LHCN-M2 (cell line): Measurements from ENCODE around the gene ERP44. TPM values are rescaled to one million over a fixed set of nuclear protein-coding genes. Genes with fewer than 3 reads are reported as not detected.
A peak's percentile ranks its signal among the peaks of the same experiment; 100 is the strongest.
"Not testable (repeated sequence)": the region's sequence is repeated elsewhere in the genome, so short reads cannot be mapped to it uniquely, and the experiment has no call there.

Experiments used
- DNase-seq: peaks from one replicate; pipeline ENCODE4 v3.0.0-alpha.2; 2012; ENCODE audit warnings: low read depth
- total RNA-seq: library from RNA; depleted of rRNA; stranded (reverse); fragments of >200 nt; gene quantifications from 2 replicates; pipeline ENCODE4 v1.2.3, GENCODE V29; 2014

The ERP44 gene
- total RNA-seq, 1 experiment from 2014 or later = 13.9 TPM

- no peak for DNase-seq
Observed at GRCh38 chr9:100100146-100100667, 1.4 kb upstream of the ERP44 start.

- DNase-seq = no peak
Observed at GRCh38 chr9:100099722-100100042, 882 bp upstream of the ERP44 start.

- DNase-seq = peak; percentile 62
Observed at GRCh38 chr9:100098046-100098886, 534 bp downstream of the ERP44 start.

GRCh38 chr9:100096378-100096916, 2.4 kb downstream of the ERP44 start:
- DNase-seq = no peak

- not testable (repeated sequence) for DNase-seq
Observed at GRCh38 chr9:100094411-100094810, 4.4 kb downstream of the ERP44 start.

GRCh38 chr9:100092066-100092465, 6.7 kb downstream of the ERP44 start:
- no peak for DNase-seq

- DNase-seq = no peak
Observed at GRCh38 chr9:100091650-100092049, 7.2 kb downstream of the ERP44 start.

- no peak for DNase-seq
Observed at GRCh38 chr9:100090880-100091279, 7.9 kb downstream of the ERP44 start.

GRCh38 chr9:100088202-100088601, 10.6 kb downstream of the ERP44 start:
- no peak for DNase-seq

- peak; percentile 49 for DNase-seq
Observed at GRCh38 chr9:100087218-100087617, 11.6 kb downstream of the ERP44 start.

GRCh38 chr9:100086097-100086635, 12.6 kb downstream of the ERP44 start:
- no peak for DNase-seq

GRCh38 chr9:100084734-100085133, 14.1 kb downstream of the ERP44 start:
- no peak for DNase-seq

- DNase-seq = no peak
Observed at GRCh38 chr9:100084128-100084453, 14.7 kb downstream of the ERP44 start.

- no peak for DNase-seq
Observed at GRCh38 chr9:100083448-100084127, 15.2 kb downstream of the ERP44 start.

GRCh38 chr9:100082782-100083181, 16.0 kb downstream of the ERP44 start:
- DNase-seq = peak; percentile 44

GRCh38 chr9:100076256-100076655, 22.5 kb downstream of the ERP44 start:
- DNase-seq = not testable (repeated sequence)

- DNase-seq = no peak
Observed at GRCh38 chr9:100074989-100075388, 23.8 kb downstream of the ERP44 start.

- DNase-seq = no peak
Observed at GRCh38 chr9:100074093-100074492, 24.7 kb downstream of the ERP44 start.

GRCh38 chr9:100072805-100073204, 26.0 kb downstream of the ERP44 start:
- DNase-seq = no peak

GRCh38 chr9:100071271-100071670, 27.5 kb downstream of the ERP44 start:
- DNase-seq = no peak

- no peak for DNase-seq
Observed at GRCh38 chr9:100070104-100071041, 28.4 kb downstream of the ERP44 start.
